Prostate gland (tissue), 2 donors: ENCODE data around the gene HTD2.

ENCODE experiments used
- POLR2A ChIP-seq: fragments of 450-650 bp; IDR thresholded peaks from one replicate; pipeline ENCODE4 v1.6.1; 2016; ENCODE audit warnings: antibody characterized with exemption, mild to moderate bottlenecking
- POLR2AphosphoS5 ChIP-seq: sonication (generic); formaldehyde crosslinking; IDR thresholded peaks from one replicate; pipeline ENCODE4 v1.6.1; 2017; ENCODE audit warnings: antibody characterized with exemption
- TF ChIP-seq, protein P1 (sequence below), 4 experiments: fragments of 200-600 bp in 2 of 4; fragments of 450-650 bp in 2 of 4; sonication (generic) in 2 of 4; IDR thresholded peaks; 1 replicate in 3 of 4; 2 replicates in 1 of 4; pipeline ENCODE4 v1.5.1; 2016 to 2019; ENCODE audit warnings: antibody characterized with exemption in 4 of 4, mild to moderate bottlenecking in 2 of 4, moderate library complexity in 2 of 4

- TF ChIP-seq POLR2A, result no peak
- TF ChIP-seq, protein P1, sequence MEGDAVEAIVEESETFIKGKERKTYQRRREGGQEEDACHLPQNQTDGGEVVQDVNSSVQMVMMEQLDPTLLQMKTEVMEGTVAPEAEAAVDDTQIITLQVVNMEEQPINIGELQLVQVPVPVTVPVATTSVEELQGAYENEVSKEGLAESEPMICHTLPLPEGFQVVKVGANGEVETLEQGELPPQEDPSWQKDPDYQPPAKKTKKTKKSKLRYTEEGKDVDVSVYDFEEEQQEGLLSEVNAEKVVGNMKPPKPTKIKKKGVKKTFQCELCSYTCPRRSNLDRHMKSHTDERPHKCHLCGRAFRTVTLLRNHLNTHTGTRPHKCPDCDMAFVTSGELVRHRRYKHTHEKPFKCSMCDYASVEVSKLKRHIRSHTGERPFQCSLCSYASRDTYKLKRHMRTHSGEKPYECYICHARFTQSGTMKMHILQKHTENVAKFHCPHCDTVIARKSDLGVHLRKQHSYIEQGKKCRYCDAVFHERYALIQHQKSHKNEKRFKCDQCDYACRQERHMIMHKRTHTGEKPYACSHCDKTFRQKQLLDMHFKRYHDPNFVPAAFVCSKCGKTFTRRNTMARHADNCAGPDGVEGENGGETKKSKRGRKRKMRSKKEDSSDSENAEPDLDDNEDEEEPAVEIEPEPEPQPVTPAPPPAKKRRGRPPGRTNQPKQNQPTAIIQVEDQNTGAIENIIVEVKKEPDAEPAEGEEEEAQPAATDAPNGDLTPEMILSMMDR (IDR thresholded peaks at IDR 0.05), result peak in 3 of 4 experiments; percentile 51 to 73 (median 71)
- TF ChIP-seq POLR2AphosphoS5, result no peak
Measured at GRCh38 chr3:58299839-58300516, 6.3 kb upstream of the HTD2 start.
